ENCODE results near the gene FBXO31.

FBXO31 gene

GRCh38 chr16:87339086-87339723 is 44.4 kb downstream of the FBXO31 start:
- Histone ChIP-seq H3K4me2 (no peak overlapping the region), H4K20me1 (peaks cover 57 to 100% (median 68%) of the 10 kb centered on the region in 11 experiments), H3K9ac (no peak overlapping the region), H3K27me3 (peaks cover 0 to 16% (median 0%) of the 10 kb centered on the region in 11 experiments; a peak in 2 of 22 replicates), H3K9me3 (replicated peaks in 1 of 11) (no peaks in the 10 kb centered on the region), H3K27ac (no peak overlapping the region), H3K36me3 (peaks cover 72 to 88% (median 81%) of the 10 kb centered on the region in 11 experiments), H3K4me3 (no peak overlapping the region), H3K4me1 (peaks cover 12 to 27% (median 24%) of the 10 kb centered on the region in 10 experiments)
- TF ChIP-seq Cebpa-rat (IDR thresholded peaks at IDR 0.05) = no peak

DNA sequence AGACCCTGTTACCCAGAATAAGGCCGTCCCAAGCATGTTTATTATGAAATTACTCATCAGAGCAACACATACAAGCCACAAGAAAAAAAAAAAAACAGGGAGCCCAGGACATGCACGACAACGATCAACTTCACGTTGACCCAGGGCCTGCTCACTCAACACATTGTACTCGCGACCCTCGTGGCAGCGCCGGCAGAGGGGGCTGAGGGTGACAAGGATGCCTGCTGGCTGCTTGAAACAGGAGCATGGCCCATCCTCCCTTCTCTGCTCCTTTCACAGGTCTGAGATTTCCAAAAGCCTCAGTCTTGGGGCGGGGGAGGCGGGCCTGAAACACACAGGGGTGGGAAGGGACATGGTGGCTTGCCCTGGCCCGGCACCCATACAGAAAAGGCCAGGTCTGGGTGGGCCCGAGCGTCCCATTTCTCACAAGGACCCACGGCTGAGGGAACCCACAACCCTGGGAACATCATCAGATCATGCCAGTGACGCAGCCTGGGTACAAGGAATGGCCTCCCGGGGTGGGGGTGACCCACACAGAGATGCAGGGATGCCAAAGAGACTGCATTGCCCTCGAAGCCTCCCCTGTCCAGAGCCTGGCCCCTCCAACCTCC is 45.3 kb downstream of the FBXO31 start:
- Histone ChIP-seq H4K20me1 (peaks cover 47 to 98% (median 59%) of the 10 kb centered on the region in 11 experiments), H3K36me3 (peaks cover 72 to 88% (median 81%) of the 10 kb centered on the region in 11 experiments), H3K9me3 (replicated peaks in 1 of 11) (no peaks in the 10 kb centered on the region), H3K9ac (no peak overlapping the region), H3K4me3 (no peak overlapping the region), H3K4me2 (peak overlapping the region in 9 of 11 experiments; percentile 65 to 85 (median 75); a peak in 16 of 22 replicates), H3K27me3 (peaks cover 0 to 16% (median 0%) of the 10 kb centered on the region in 11 experiments; a peak in 2 of 22 replicates), H3K27ac (no peak overlapping the region), H3K4me1 (peaks cover 12 to 27% (median 24%) of the 10 kb centered on the region in 10 experiments)
- no peak for TF ChIP-seq Cebpa-rat (IDR thresholded peaks at IDR 0.05)

- Histone ChIP-seq H3K4me2 (peak overlapping the region; percentile 49 to 85 (median 74)), H3K27ac (peak overlapping the region in 4 of 11 experiments; percentile 11 to 28 (median 18); a peak in 6 of 22 replicates), H3K9ac (peak overlapping the region in 3 of 11 experiments; percentile 15 to 32 (median 28); a peak in 3 of 22 replicates), H4K20me1 (peaks cover 43 to 96% (median 57%) of the 10 kb centered on the region in 11 experiments), H3K4me1 (peaks cover 12 to 27% (median 24%) of the 10 kb centered on the region in 10 experiments), H3K27me3 (peaks cover 0 to 16% (median 0%) of the 10 kb centered on the region in 11 experiments; a peak in 2 of 22 replicates), H3K9me3 (replicated peaks in 1 of 11) (no peaks in the 10 kb centered on the region), H3K36me3 (peaks cover 70 to 86% (median 81%) of the 10 kb centered on the region in 11 experiments), H3K4me3 (no peak overlapping the region)
- no peak for TF ChIP-seq Cebpa-rat (IDR thresholded peaks at IDR 0.05)
These were observed 46.3 kb downstream of the FBXO31 start for GRCh38 chr16:87337262-87337771.

- peaks cover 68 to 86% (median 80%) of the 10 kb centered on the region in 11 experiments for H3K36me3 ChIP-seq
- peak overlapping the region in 3 of 11 experiments; percentile 16 to 28 (median 23); a peak in 4 of 22 replicates for H3K27ac ChIP-seq
- peak overlapping the region; percentile 49 to 85 (median 74) for H3K4me2 ChIP-seq
- H3K4me3 ChIP-seq = no peak overlapping the region
- peaks cover 42 to 96% (median 58%) of the 10 kb centered on the region in 11 experiments for H4K20me1 ChIP-seq
- TF ChIP-seq Cebpa-rat (IDR thresholded peaks at IDR 0.05) = no peak
- H3K9me3 ChIP-seq (replicated peaks in 1 of 11) = no peaks in the 10 kb centered on the region
- H3K27me3 ChIP-seq = peaks cover 0 to 16% (median 0%) of the 10 kb centered on the region in 11 experiments; a peak in 2 of 22 replicates
- peaks cover 12 to 27% (median 24%) of the 10 kb centered on the region in 10 experiments for H3K4me1 ChIP-seq
- peak overlapping the region in 4 of 11 experiments; percentile 3 to 28 (median 18); a peak in 1 of 22 replicates for H3K9ac ChIP-seq
These were observed 46.9 kb downstream of the FBXO31 start for GRCh38 chr16:87336434-87337240.

GRCh38 chr16:87335625-87336433 is 47.7 kb downstream of the FBXO31 start:
- Histone ChIP-seq H3K4me2 (peak overlapping the region in 6 of 11 experiments; percentile 65 to 85 (median 78); a peak in 6 of 22 replicates), H3K36me3 (peaks cover 71 to 86% (median 81%) of the 10 kb centered on the region in 11 experiments)

DNA sequence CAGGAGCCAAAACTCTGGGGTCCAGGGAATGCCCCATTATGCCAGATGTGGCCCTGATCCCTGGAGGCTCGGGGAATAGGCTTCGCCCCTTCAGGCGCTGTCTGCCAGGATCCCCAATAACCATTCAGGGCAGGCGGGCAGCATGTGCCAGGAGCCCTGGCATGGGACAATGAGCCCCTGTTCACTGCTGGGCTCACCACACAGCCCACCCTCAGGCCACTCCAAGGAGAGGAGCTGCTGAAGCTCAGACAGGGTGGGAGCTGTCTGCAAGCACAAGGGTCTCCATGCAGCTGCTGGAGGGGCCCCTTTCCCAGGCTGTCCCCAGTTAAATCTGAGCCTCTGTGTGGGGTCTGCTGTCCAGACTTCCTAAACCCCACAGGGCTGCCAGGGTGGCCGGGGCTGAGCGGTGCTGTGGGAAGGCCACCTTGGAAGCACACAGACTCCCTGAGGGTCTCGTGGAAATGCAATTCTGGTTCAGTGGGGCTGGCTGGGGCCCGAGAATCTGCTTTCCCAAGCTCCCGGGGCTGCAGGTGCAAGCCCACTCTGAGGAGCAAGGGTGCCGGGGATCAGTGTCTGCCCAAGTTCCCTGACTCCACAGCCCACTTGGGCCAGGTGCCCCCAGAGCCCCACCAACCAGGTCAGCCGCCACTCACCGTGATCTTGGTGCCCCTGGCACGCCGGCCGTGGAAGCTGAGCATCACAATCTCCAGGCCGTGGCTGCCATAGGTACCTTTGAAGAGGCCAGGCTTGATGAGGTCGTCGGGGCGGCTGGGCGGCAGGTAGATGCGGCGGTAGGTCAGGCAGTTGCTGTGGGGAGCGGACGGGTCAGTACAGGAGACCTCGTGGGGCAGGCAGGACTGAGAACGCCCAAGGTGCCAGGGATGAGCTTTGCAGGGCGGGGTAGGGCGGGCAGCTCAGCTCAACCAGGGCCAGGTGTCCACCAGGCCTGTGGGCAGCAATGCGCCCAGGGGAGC is 48.6 kb downstream of the FBXO31 start:
- H3K36me3 ChIP-seq = peaks cover 71 to 86% (median 81%) of the 10 kb centered on the region in 11 experiments
- H3K9me3 ChIP-seq (replicated peaks in 1 of 11) = no peaks in the 10 kb centered on the region
- H4K20me1 ChIP-seq = peaks cover 42 to 100% (median 70%) of the 10 kb centered on the region in 11 experiments
- H3K9ac ChIP-seq = no peak overlapping the region
- H3K27me3 ChIP-seq = peaks cover 0 to 16% (median 0%) of the 10 kb centered on the region in 11 experiments; a peak in 2 of 22 replicates
- peaks cover 12 to 27% (median 24%) of the 10 kb centered on the region in 10 experiments for H3K4me1 ChIP-seq
- H3K4me2 ChIP-seq = no peak overlapping the region
- no peak overlapping the region for H3K4me3 ChIP-seq
- H3K27ac ChIP-seq = no peak overlapping the region
- no peak for TF ChIP-seq Cebpa-rat (IDR thresholded peaks at IDR 0.05)

More at GRCh38 chr16:87335625-87336433, 47.7 kb downstream of the FBXO31 start:
- H3K27ac ChIP-seq = peak overlapping the region in 1 of 11 experiments; percentile 17; a peak in 1 of 22 replicates
- TF ChIP-seq Cebpa-rat (IDR thresholded peaks at IDR 0.05) = no peak
- H4K20me1 ChIP-seq = peaks cover 42 to 96% (median 66%) of the 10 kb centered on the region in 11 experiments
- peaks cover 0 to 16% (median 0%) of the 10 kb centered on the region in 11 experiments; a peak in 2 of 22 replicates for H3K27me3 ChIP-seq
- no peak overlapping the region for H3K9ac ChIP-seq
- no peak overlapping the region for H3K4me3 ChIP-seq
- H3K9me3 ChIP-seq (replicated peaks in 1 of 11) = no peaks in the 10 kb centered on the region
- H3K4me1 ChIP-seq = peaks cover 12 to 27% (median 24%) of the 10 kb centered on the region in 10 experiments

Data from BLaER1 treated with 17β-estradiol and CSF1 and Interleukin-3, amounts not matched to agents 10 nM and 100 nM (cell line).